ENCODE measurements around the gene CDK5. TPM values are rescaled to one million over a fixed set of nuclear protein-coding genes. Genes with fewer than 3 reads are reported as not detected.
A peak's percentile ranks its signal among the peaks of the same experiment; 100 is the strongest.

The CDK5 gene
- total and polyA plus RNA-seq, 2 donors (not counting 1 experiment from before 2014, with no cell fraction given): 8.2 to 8.4 TPM

GRCh38 chr7:151008511-151009323, 49.0 kb downstream of the CDK5 start:
- Histone ChIP-seq H3K79me2 (ENCODE audit: control insufficient read depth, insufficient read depth, low read length) (no peaks in the 10 kb centered on the region), H3K9ac (ENCODE audit: low read length) (peak overlapping the region; percentile 58), H3K4me3 (ENCODE audit: control extremely low read depth in 1 of 5, extremely low read depth in 1 of 5, insufficient read depth in 1 of 5, low read depth in 2 of 5, low read length in 4 of 5) (peak overlapping the region in 4 of 5 experiments; percentile 7 to 51 (median 40)), H4K20me1 (ENCODE audit: control insufficient read depth, insufficient read depth, low read length, poor library complexity, severe bottlenecking) (no peaks in the 10 kb centered on the region), H2AFZ (ENCODE audit: insufficient read depth, low read depth, low read length, poor library complexity, severe bottlenecking) (peak overlapping the region; percentile 62), H3K4me1 (ENCODE audit: control insufficient read depth in 2 of 2, insufficient read depth in 2 of 2, low read length in 2 of 2) (peaks cover 14 to 33% of the 10 kb centered on the region in 2 donors), H3K27me3 (replicated peaks in 1 of 4; ENCODE audit: control extremely low read depth in 1 of 4, control insufficient read depth in 3 of 4, insufficient read depth in 4 of 4, low read length in 3 of 4) (peaks cover 0 to 4% (median 0%) of the 10 kb centered on the region in 4 experiments), H3K9me3 (ENCODE audit: control extremely low read depth in 1 of 3, control insufficient read depth in 2 of 3, insufficient read depth in 1 of 3, low read length in 2 of 3) (peaks cover 0 to 18% (median 0%) of the 10 kb centered on the region in 3 donors), H3K27ac (ENCODE audit: low read length in 2 of 2) (no peak overlapping the region), H3K4me2 (replicated peaks; ENCODE audit: low read depth, low read length, poor library complexity, severe bottlenecking) (peak overlapping the region; percentile 70), H3K36me3 (replicated peaks in 1 of 2; ENCODE audit: control extremely low read depth in 1 of 2, control insufficient read depth in 1 of 2, extremely low read depth in 1 of 2, insufficient read depth in 2 of 2, low read length in 1 of 2) (no peaks in the 10 kb centered on the region)
- H3K4me1 Mint-ChIP-seq: peaks cover 21% of the 10 kb centered on the region
- WGBS (ENCODE audit: insufficient coverage): 59% methylated on average over 39 of the region's 40 CpGs
- no peaks in the 10 kb centered on the region for H3K9me3 Mint-ChIP-seq (ENCODE audit: insufficient read depth)
- ATAC-seq (ENCODE audit: low read depth) (peak; percentile 66), DNase-seq (peak; percentile 81)
- intact Hi-C loops (cut with micrococcal nuclease): no loop called here
- H3K4me3 Mint-ChIP-seq: peak overlapping the region; percentile 83
- ChIA-PET POLR2A (no interaction called here), CTCF (interaction anchor here (0.7 to 2.6 kb wide), 14 partner anchors 8 to 111 kb away, joined by 3 to 17 read pairs (median 3); partner anchors contain the start of gene ABCB8)
- H3K27ac Mint-ChIP-seq: no peak overlapping the region
- TF ChIP-seq CTCF (IDR thresholded peaks at IDR 0.05): peak; percentile 78
- TF ChIP-seq EZH2 (IDR thresholded peaks at IDR 0.05; ENCODE audit: borderline replicate concordance, insufficient read depth, low read depth, low read length, poor library complexity, severe bottlenecking): no peak
- peaks cover 9% of the 10 kb centered on the region for H3K27me3 Mint-ChIP-seq

- peaks cover 17% of the 10 kb centered on the region for H3K4me1 Mint-ChIP-seq
- TF ChIP-seq CTCF (IDR thresholded peaks at IDR 0.05): no peak
- TF ChIP-seq EZH2 (IDR thresholded peaks at IDR 0.05; ENCODE audit: borderline replicate concordance, insufficient read depth, low read depth, low read length, poor library complexity, severe bottlenecking): no peak
- H3K27me3 ChIP-seq (replicated peaks in 1 of 4; ENCODE audit: control extremely low read depth in 1 of 4, control insufficient read depth in 3 of 4, insufficient read depth in 4 of 4, low read length in 3 of 4): peaks cover 0 to 4% (median 0%) of the 10 kb centered on the region in 4 experiments
These were observed 49.6 kb downstream of the CDK5 start for GRCh38 chr7:151008143-151008510.

More at GRCh38 chr7:151008143-151008510, 49.6 kb downstream of the CDK5 start:
- peak overlapping the region; percentile 70 for H3K4me2 ChIP-seq (replicated peaks; ENCODE audit: low read depth, low read length, poor library complexity, severe bottlenecking)
- H3K4me3 Mint-ChIP-seq: peak overlapping the region; percentile 83
- DNase-seq: no peak
- peak overlapping the region; percentile 58 for H3K9ac ChIP-seq (ENCODE audit: low read length)
- H3K27me3 Mint-ChIP-seq: peaks cover 12% of the 10 kb centered on the region
- peak overlapping the region in 4 of 5 experiments; percentile 7 to 51 (median 40) for H3K4me3 ChIP-seq (ENCODE audit: control extremely low read depth in 1 of 5, extremely low read depth in 1 of 5, insufficient read depth in 1 of 5, low read depth in 2 of 5, low read length in 4 of 5)
- H3K27ac ChIP-seq (ENCODE audit: low read length in 2 of 2): no peak overlapping the region
- H3K4me1 ChIP-seq (ENCODE audit: control insufficient read depth in 2 of 2, insufficient read depth in 2 of 2, low read length in 2 of 2): peaks cover 11 to 27% of the 10 kb centered on the region in 2 donors
- no peak overlapping the region for H3K27ac Mint-ChIP-seq
- WGBS (ENCODE audit: insufficient coverage): 5% methylated on average over 5 of the region's 11 CpGs
- no peaks in the 10 kb centered on the region for H4K20me1 ChIP-seq (ENCODE audit: control insufficient read depth, insufficient read depth, low read length, poor library complexity, severe bottlenecking)
- peaks cover 0 to 13% (median 0%) of the 10 kb centered on the region in 3 donors for H3K9me3 ChIP-seq (ENCODE audit: control extremely low read depth in 1 of 3, control insufficient read depth in 2 of 3, insufficient read depth in 1 of 3, low read length in 2 of 3)
- intact Hi-C loops (cut with micrococcal nuclease): no loop called here
- H3K79me2 ChIP-seq (ENCODE audit: control insufficient read depth, insufficient read depth, low read length): no peaks in the 10 kb centered on the region
- H2AFZ ChIP-seq (ENCODE audit: insufficient read depth, low read depth, low read length, poor library complexity, severe bottlenecking): peak overlapping the region; percentile 62
- H3K36me3 ChIP-seq (replicated peaks in 1 of 2; ENCODE audit: control extremely low read depth in 1 of 2, control insufficient read depth in 1 of 2, extremely low read depth in 1 of 2, insufficient read depth in 2 of 2, low read length in 1 of 2): no peaks in the 10 kb centered on the region
- ChIA-PET CTCF (interaction anchor here (1.0 to 2.6 kb wide), 12 partner anchors 9 to 103 kb away, joined by 3 to 17 read pairs (median 4); partner anchors contain the start of gene ABCB8), POLR2A (no interaction called here)
- no peaks in the 10 kb centered on the region for H3K9me3 Mint-ChIP-seq (ENCODE audit: insufficient read depth)
- no peak for ATAC-seq (ENCODE audit: low read depth)
